GM21723 (cell line): ENCODE measurements around the gene ME3.

Source experiments
- ATAC-seq: cut with Tn5 transposase; IDR thresholded peaks from one replicate; pipeline ENCODE4 v1.9.1; 2021; ENCODE audit warnings: mild to moderate bottlenecking, moderate library complexity; ENCODE audit not compliant: unreplicated experiment

The ME3 gene

DNA sequence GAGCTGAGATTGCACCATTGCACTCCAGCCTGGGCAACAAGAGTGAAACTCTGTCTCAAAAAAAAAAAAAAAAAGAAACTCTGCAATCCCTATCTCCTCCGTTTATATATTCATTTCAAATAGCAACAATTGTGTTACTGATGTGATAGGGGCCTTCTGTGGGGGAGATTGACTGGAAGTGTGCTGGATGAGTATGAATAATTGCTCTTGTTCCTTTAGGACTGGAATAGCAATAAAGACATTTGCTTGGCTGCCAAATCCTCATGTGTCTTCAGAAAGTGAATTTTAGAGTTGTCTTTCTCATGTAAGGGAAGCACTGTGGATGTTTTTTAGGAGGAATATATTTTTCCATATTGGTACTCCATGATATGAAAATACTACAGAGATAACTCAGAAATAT is 21.1 kb upstream of the ME3 start:
- ATAC-seq: no peak

DNA sequence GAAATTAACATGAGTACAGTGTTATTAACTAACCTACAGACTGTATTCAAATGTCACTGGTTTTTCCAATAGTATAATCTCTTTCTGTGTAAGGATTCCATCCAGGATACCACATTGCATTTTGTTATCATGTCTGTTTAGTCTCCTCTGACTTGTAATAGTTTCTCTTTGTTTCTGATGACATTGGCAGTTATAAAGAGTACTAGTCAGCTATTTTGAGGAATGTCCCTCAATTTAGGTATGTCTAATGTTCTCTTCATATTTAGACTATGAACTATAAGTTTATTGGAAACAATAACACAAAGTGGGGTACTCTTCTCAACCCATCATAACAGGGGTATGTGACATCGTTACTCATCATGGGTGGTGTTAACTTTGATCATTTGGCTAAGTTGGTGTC is 20.3 kb upstream of the ME3 start:
- no peak for ATAC-seq

DNA sequence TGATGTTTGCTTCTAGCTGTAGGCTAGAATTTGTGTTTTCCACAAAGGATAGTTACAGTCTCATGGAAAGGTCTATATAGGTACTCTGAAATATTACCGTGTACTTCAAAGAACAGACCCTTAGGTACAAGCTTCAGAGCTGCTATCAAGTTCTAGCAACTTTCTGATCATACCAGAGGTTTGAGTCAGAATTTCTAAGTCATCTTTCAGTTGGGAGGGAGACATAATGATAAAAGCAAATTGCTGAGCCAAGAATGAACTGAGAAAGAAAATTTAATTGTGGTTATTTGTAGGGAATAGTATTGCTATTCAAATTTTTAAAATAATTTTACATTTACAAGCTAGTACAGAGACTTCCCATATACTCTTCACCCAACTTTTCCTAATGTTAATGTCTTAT is 19.9 kb upstream of the ME3 start:
- no peak for ATAC-seq

DNA sequence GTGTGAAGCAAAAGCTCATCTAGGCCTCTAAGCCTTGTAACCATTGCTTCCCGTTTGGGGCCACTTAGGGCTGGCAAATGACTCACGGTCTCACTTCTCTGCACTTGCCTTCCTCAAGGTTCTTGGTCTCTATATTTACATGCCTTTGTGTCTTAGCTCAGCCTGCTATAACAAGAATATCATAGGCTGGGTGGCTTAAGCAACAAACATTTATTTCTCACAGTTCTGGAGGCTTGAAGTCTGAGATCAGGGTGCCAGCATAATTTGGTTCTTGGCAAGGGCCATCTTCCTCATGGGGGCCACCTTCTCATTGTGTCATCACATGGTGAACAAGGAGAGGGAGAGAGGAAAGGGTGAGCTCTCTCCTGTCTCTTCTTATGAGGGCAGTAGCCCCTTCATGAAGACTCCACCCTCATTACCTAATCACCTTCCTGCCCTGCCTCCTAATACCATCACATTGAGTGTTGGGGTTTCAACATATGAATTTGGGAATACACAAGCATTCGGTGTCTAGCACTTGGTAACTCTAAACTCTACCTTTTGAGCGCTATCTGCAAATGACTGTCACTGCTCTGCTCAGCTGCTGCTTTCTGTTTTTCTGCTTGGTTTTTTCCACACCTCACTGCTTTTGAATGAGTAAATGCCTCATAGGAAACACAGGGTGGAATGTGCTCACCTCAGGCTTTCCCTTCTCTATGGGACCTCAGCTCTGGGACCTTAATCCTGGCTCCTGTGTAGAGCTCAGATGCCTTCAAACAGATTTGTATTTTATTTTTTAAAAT is 16.2 kb upstream of the ME3 start:
- peak; percentile 92 for ATAC-seq

DNA sequence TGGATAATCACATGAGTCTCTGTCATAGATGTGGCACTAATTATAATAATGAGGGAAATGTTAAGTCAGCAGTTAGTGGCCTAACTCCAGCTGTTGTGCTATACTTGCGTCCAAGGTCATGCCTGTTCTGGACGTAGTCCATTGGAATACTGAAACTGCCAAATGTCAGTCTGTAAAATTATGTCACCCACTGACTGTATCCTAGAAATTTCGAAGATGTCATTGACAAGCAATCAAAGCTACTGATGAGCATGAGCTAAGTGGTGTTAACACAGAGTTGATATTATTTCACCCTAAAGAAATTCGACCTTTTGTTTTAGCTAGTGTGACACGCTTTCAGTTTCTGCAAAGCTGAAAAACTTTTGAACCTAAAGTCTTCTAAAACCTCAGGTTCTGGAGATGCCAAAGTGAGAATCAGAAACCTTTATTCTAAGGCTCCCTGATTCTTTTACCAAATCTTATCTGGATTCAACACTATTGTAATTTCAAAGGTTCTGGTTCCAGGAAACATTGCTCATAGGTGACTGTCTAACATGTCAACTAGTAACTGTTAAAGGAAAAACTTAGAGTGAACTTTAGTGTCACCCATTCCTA is 14.9 kb upstream of the ME3 start:
- ATAC-seq: no peak

DNA sequence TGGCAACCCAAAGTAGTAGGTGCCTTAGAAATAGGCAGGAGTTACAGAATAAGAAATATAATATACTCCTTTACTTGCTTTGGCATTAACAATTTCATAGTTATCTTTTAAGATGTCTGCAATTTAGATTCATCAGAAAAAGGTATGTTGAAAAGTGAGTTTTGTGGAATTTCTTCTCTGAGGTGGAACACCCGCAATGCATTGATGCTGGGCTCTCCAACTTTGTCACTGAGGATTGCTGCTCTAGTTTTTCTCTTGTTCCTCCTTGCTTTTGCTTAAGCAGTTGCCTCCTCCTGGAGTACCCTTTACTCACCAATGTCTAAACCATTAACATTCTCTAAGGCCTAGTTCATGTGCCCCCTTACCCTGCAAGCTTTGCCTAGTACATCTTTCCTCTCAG is 14.1 kb upstream of the ME3 start:
- ATAC-seq: no peak

DNA sequence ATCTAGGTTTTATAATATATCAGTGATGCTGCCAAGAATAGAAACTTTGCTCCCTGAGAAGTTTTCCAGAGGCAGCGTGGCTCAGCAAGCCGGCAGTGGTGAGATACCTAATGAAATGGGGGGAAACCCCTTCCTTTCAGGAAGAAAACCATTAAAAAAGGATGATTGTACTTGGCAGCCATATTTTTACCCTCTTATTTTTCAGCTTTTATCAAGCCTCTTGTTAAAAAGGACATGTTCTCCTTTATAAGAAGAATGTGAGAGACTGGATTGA is 9.0 kb upstream of the ME3 start:
- ATAC-seq: no peak

DNA sequence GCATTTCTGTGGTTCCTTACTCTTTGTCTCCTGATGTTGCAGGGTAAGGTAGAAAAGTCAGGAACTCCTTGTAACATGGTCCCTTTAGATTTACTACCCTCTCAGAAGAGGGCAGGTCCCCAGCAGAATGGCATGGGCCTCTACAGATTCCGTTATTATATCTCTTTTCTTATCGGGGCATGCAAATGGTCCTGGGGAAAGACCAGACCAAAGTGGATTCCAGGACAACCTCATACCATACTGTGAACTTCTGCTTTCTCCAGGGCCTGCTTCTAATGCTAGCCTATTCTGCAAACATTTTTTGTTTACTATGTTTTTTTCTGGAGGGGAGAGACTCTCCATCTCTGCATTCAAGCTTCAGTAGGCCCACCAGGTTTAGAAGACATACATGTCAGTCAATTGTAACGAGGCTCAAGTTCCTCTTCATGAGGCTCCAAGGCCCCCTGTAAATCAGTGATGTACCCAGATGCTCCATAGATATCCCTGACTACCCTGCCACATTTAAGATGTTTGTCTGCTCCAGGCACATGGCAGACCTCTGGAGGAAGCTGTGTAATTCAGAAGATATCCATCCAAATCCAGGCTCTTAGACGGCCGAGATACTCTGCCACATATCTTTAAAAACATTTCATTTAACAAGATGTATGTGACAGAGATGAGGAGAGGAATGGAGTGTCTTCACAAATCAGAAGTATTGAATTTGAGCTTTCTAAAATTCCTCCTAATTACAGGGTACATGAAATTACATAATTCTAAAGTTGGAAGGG is 8.5 kb upstream of the ME3 start:
- ATAC-seq: no peak

DNA sequence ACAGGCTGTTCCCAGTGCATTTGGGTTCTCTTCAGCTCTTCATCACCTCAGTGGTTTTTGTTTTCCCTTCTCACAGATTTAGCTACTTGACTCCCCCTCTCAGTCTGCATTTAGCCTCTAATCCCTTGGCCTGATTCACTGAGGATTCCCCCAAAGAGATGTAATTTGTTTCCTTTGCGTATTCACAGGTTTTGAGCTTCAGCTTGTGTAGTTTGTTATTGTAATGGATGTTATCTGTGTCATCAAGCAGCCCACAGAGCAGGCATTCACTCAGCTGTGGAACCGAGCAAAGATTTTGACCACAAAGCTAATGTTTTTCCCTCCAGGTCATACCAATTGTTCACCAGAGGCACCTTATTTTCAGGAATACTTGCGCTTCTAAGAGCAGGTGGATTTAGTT is 6.4 kb upstream of the ME3 start:
- no peak for ATAC-seq

DNA sequence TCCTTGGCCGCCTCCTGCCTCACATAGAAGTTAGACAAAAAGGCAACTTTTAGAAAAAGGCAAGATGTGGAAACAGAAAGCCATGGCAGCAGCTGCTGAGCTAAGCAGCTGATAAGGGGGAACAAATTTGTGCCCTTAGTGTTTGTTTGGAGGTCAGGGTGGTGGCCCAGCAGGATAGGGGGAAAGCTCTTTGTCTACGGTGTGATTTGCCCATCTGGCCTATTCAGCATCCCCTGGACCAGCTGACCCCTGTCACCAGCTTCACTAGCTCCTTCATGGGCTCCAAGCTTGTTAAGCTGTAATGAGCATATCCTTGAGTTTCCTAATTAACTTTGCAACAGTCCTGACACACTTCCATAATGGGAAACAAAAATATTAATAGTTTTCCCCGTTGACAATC is 5.9 kb upstream of the ME3 start:
- ATAC-seq: no peak

DNA sequence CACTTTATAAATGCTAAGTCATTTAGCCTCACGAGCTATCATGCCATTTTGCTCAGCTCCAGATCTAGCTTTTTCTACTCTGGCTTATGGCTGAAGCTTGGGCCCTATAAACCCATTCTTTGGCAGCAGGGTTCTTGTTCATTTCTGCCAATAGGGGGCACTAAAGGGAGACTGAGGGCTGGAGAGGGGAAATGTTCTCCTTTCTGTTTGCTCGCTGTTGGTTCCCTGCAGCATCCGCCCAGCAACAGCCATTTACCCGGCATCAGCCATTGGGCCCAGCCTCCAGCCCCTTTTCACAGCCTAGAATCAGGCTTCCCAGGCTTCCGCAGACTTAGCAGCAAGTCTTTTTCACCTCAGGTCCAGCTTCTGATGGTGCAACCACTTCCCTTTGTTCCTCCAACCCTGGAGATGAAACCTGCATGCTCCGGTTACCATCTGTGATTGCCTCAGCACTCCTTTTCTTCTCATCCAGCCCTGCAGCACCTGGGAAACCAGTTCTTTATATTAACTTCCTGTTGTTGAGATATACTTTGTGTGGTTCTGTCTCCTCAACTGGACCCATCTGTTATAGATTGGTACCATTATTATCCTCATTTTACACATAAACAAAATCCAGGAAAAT is 4.2 kb upstream of the ME3 start:
- no peak for ATAC-seq

DNA sequence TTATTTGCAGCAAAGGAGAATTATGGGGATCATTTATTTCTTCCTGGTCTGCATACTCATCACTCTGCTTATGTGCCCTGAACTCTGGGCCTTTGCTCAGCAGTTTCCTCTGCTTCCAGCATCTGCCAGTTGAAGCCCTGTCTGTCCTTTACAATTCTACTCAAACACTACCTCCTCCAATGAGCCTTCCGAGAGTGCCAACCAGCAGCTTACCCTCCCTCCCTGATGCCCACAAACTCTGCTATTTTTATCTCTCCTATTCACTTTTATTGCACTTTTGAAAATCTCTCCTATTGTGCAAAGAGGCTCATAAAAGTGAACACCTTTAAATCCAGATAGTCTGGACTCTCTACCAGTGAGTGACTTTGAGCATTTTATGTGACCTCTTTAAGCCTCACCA is 3.6 kb upstream of the ME3 start:
- no peak for ATAC-seq

DNA sequence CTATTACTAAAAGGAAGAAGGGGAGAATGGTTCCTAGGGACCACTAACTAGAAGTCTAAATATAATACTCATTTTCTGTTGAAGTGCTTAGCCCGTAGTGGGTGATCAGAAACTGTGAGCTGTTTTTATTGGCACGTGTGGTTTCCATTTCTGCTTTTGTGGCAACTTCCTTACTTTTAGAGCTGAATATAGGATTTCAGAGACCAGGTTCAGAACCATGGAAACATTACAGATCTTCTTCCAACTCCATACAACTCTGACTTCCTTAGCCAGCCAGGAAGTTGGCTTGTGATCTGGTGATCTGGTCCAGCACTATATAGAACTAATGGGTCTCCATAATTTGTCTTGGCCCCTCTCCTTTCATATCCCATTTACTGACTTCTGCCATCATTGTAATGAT is 2.6 kb upstream of the ME3 start:
- ATAC-seq: no peak

DNA sequence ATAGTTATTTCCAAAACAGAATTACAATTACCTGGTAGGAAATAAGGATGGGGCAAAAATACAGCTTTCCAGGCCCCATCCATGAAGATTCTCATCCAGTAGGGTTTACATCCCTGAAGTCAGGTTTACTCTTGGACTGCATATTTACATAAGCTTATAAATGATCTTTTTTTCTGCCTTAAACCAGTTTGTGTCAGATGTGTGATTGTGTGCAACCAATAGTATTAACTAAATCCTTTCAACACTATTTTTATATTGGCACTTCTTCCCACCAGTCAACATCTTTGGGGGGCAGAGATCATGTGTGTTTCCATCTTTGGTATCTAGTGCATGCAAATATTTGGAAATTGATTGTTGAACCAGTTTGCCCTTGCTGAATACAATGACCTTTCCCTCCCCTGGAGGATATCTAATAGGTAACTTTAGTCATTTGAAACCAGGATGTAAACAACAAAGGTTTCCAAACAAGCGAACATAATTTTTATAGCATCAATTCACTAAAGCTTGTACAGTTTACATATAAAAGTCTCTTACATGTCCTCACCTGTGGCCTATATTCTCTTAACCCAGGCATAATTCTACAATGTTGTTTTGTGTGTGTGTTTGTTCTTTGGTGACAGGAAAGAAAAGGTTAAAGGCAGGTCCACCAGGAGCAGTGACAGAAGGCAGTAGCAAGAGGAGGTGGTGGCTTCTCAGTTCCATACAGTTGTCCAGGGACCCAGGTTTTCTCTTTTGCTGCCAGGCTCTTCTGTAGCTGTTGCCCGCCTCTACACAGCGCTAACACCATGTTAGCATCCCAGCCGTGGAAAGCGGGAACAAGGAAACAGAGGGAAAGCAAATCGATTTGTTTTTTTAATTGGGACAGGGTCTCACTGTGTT is 1.7 kb upstream of the ME3 start:
- ATAC-seq: no peak

DNA sequence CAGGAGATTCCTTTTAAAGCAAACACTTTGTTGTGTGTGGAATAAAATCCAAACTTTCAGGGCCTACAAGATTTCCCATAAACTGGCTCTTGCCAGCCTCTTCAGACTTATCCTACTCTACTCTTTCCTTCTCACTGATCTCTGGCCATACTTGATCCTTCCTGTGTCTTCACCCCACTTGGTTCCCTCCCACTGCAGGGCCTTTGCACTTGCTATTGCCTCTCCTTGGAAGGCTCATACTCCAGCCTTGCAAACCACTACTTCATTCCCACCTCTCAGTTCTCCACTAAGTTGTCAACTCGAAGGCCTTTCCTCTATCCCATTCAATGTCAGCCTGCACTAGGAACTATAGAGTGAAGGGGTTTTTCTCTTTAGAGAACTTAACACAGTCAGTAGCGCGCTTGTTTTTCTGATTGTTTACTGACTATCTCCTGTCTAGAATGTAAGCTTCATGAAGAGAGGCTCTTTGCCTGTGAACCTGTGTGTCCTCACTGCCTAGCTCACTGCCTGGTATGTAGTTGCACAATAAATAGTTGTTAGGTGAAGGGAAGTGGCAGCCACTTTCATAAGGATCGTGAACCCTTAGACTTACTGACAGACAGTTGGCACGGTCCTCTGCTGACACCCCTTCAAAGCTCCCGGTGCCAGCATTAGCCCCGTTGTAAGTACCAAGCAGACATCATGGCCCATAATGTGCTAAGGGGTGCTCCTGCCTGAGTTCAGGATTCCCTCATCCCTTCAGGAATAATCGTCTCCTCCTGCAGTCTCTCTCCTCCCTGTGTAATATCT is 833 bp upstream of the ME3 start:
- no peak for ATAC-seq

DNA sequence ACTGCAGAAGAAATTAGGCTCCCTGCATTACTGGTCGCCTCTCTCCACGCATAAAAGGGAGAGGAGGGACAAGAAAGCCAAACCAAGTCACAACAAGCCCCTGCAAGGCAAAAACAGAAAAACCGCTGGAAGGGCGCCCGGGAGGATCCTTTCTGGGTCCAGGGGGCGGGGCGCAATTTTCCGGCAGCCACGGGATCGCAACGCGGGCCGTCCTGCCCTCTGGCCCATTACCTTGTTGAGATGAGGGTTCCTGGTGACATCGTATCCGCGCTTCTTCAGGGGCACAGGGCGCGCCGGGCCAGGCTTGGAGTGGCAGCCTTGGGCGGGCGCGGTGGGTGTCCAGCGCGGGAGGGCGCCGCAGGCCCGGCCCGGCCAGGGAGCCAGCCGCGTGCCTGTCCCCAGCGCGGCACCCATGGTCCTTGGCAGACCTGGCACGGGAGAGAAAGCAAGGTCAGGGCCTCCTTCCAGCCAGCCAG is 847 bp downstream of the ME3 start:
- ATAC-seq: peak; percentile 20

DNA sequence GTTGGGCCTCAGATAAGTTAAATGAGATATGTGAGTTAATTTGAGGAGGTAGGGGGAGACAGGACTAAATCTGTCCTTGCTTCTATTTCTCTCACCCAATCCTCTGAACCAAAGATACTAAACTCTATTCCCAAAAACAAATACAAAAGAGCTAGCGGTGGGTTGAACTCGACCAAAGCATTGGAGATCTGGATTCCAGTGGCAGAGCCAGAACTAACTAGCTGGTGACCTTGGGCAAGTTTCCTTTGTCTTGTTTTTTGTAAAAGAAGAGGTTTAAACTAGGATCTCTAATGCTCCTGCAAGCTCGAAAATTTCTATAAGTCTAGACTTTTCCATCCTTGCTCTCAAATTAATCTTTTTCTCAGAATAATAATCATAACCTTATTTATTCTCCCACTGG is 1.5 kb downstream of the ME3 start:
- no peak for ATAC-seq

DNA sequence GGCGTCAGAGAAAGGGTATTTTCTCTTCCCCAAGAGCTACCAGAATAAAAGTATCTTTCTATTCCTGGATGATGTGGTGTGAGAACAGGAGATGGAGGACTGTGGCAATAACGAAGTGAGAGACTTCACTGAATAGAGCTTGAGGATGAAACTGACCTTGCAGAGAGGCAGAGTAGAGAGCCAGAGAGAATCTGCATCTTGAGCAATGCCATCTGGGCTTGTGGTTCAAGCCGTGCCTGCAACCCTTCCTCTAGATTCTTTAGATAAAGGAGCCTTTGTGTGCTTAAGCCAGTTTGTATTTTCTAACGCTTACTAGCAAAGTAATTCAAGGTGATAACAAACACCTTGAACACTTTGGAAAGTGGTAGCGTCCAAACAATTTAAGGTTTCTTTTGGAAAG is 2.2 kb downstream of the ME3 start:
- no peak for ATAC-seq

DNA sequence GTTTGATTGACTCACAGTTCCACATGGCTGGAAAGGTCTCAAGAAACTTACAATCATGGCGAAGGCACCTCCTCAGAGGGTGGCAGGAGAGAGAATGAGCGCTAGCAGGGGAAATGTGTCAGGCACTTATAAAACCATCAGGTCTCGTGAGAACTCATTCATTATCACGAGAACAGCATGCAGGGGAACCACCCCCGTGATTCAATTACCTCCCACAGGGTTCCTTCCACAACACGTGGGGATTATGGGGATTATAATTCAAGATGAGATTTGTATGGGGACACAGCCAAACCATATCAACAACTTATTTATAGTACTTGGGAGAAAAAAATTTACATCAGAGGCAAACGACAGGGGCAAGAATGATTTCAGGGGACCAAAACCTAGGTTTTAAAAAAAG is 3.0 kb downstream of the ME3 start:
- ATAC-seq: no peak

DNA sequence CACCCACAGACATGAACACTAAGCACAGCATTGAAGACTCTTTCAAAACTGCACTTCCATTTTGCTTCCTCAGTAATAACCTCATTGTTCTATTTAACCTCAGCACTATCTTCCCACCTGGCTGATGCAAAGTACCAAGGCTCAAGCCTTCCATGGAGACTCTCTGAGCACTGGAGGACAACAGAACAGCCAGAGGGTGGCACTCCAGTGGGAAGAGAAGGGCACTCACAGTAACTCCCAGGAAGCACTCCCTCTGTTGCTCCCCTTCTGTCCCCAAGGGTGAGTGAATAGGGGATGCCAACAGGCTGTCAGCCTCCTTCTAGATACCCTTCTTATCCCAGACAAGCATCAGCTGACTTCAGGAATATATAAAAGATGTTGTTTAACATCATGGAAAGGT is 3.5 kb downstream of the ME3 start:
- ATAC-seq: no peak
